Measurements from ENCODE around the gene DLX6. TPM values are rescaled to one million over a fixed set of nuclear protein-coding genes. Genes with fewer than 3 reads are reported as not detected.

DLX6 gene
- total and polyA plus RNA-seq, 2 of the 8 experiments (the other 6 are each of a cell fraction or from before 2014, with no cell fraction given), result not detected

GRCh38 chr7:96985992-96986391 lies 19.4 kb upstream of the DLX6 start:
- FAIRE-seq (no peak), DNase-seq (ENCODE audit: low read depth in 1 of 2, low spot score in 2 of 2) (no peak)
- WGBS, 2 experiments (ENCODE audit: extremely low coverage in 1 of 2, insufficient coverage in 1 of 2, insufficient read length in 1 of 2, insufficient replicate concordance in 2 of 2, low coverage in 1 of 2, low lambda C conversion rate in 2 of 2, missing lambda C conversion rate in 1 of 2), result 52% methylated on average over 1 of the region's 1 CpG; no CpG with 5 or more reads in 1 of the 2 experiments
- CTCF ChIA-PET (ENCODE audit: partially characterized antibody), result interaction anchor here (1.2 to 6.0 kb wide), 3 partner anchors 22 to 256 kb away, joined by 3 to 32 read pairs (median 4); no protein-coding TSS in a partner anchor
- H4K91ac ChIP-seq (replicated peaks; ENCODE audit: insufficient read length, low read length), result no peak overlapping the region
- no peak overlapping the region for H3K18ac ChIP-seq (ENCODE audit: extremely low read depth, low read length)
- H2BK120ac ChIP-seq (replicated peaks; ENCODE audit: low read depth, low read length), result no peak overlapping the region
- H3K27ac ChIP-seq (ENCODE audit: low read depth, low read length), result no peak overlapping the region
- no peak overlapping the region for H3K14ac ChIP-seq (ENCODE audit: insufficient read length)
- H2AK5ac ChIP-seq (ENCODE audit: low read depth, low read length), result no peak overlapping the region
- H2BK20ac ChIP-seq (ENCODE audit: low read length), result no peak overlapping the region
- H3K79me2 ChIP-seq (ENCODE audit: control insufficient read depth in 1 of 2, insufficient read depth in 2 of 2, low read length in 2 of 2), result no peaks in the 10 kb centered on the region
- H3K4me1 ChIP-seq (replicated peaks in 1 of 4; ENCODE audit: control insufficient read depth in 3 of 4, insufficient read depth in 4 of 4, low read length in 3 of 4), result peaks cover 6 to 11% (median 9%) of the 10 kb centered on the region in 4 experiments; a peak in 6 of 7 replicates
- H4K5ac ChIP-seq (ENCODE audit: insufficient read length, low read depth, low read length), result no peak overlapping the region
- no peak overlapping the region for H2BK15ac ChIP-seq (ENCODE audit: low read length)
- peaks cover 24 to 46% (median 38%) of the 10 kb centered on the region in 4 experiments for H3K27me3 ChIP-seq (replicated peaks in 1 of 4; ENCODE audit: control insufficient read depth in 3 of 4, extremely low read depth in 1 of 4, insufficient read depth in 3 of 4, low read length in 3 of 4)
- no peak overlapping the region for H3K23ac ChIP-seq (ENCODE audit: insufficient read length)
- peaks cover 2% of the 10 kb centered on the region; the same call in 1 of the 2 replicates for H3K23me2 ChIP-seq (ENCODE audit: low read depth, low read length)
- no peak overlapping the region for H3K9ac ChIP-seq (replicated peaks in 1 of 4; ENCODE audit: extremely low read depth in 1 of 4, low read depth in 3 of 4, low read length in 3 of 4)
- POLR2A ChIA-PET (ENCODE audit: partially characterized antibody), result no interaction called here
- H2BK5ac ChIP-seq (ENCODE audit: low read depth, low read length), result no peak overlapping the region
- H3K79me1 ChIP-seq (ENCODE audit: low read depth, low read length), result no peaks in the 10 kb centered on the region
- H3K4ac ChIP-seq (replicated peaks; ENCODE audit: insufficient read length, low read depth, low read length), result no peak overlapping the region
- H3K4me3 ChIP-seq (ENCODE audit: extremely low read depth in 1 of 4, insufficient read depth in 2 of 4, low read depth in 3 of 4, low read length in 4 of 4), result no peak overlapping the region
- no peak overlapping the region for H3K4me2 ChIP-seq (ENCODE audit: insufficient read depth in 1 of 2, low read depth in 2 of 2, low read length in 2 of 2)
- no peak overlapping the region for H3K56ac ChIP-seq (replicated peaks; ENCODE audit: insufficient read length, low read depth, low read length)
- no peak overlapping the region for H4K8ac ChIP-seq (ENCODE audit: extremely low read depth, insufficient read depth, low read length)
- H4K20me1 ChIP-seq (replicated peaks in 1 of 2; ENCODE audit: control insufficient read depth in 1 of 2, insufficient read depth in 2 of 2, low read length in 2 of 2), result peaks cover 0 to 3% of the 10 kb centered on the region in 2 experiments
- H2BK12ac ChIP-seq (ENCODE audit: low read depth, low read length), result no peak overlapping the region
- no peaks in the 10 kb centered on the region for H3K9me3 ChIP-seq (ENCODE audit: insufficient read depth in 2 of 2, low read depth in 1 of 2, low read length in 1 of 2)
- no peaks in the 10 kb centered on the region for H3K36me3 ChIP-seq (ENCODE audit: control insufficient read depth in 2 of 4, insufficient read depth in 4 of 4, low read length in 3 of 4)
- H2AFZ ChIP-seq (ENCODE audit: low read length), result no peak overlapping the region
- no peak for TF ChIP-seq GTF2F1 (IDR thresholded peaks at IDR 0.05; ENCODE audit: borderline replicate concordance, low read depth, low read length)
- no peak for TF ChIP-seq KDM4A (IDR thresholded peaks at IDR 0.05; ENCODE audit: low read depth, low read length, severe bottlenecking)
- no peak for TF ChIP-seq TAF7 (optimal IDR thresholded peaks at IDR 0.05; ENCODE audit: borderline replicate concordance, low read depth, low read length)
- TF ChIP-seq POLR2A (IDR thresholded peaks at IDR 0.05; ENCODE audit: control extremely low read depth in 1 of 2, low read depth in 2 of 2, low read length in 2 of 2), result no peak
- no peak for TF ChIP-seq EGR1 (IDR thresholded peaks at IDR 0.05; ENCODE audit: borderline replicate concordance, low read depth, low read length)
- no peak for TF ChIP-seq BRCA1 (IDR thresholded peaks at IDR 0.05; ENCODE audit: low read depth, low read length)
- no peak for TF ChIP-seq E2F6 (IDR thresholded peaks at IDR 0.05)
- no peak for TF ChIP-seq USF2 (IDR thresholded peaks at IDR 0.05; ENCODE audit: low read length)
- TF ChIP-seq RXRA (IDR thresholded peaks at IDR 0.05; ENCODE audit: insufficient read depth, low read depth, low read length), result no peak
- TF ChIP-seq POLR2AphosphoS5 (IDR thresholded peaks at IDR 0.05; ENCODE audit: low read depth, low read length), result no peak
- TF ChIP-seq KDM1A (IDR thresholded peaks at IDR 0.05; ENCODE audit: borderline replicate concordance, low read length), result no peak
- no peak for TF ChIP-seq TAF1 (IDR thresholded peaks at IDR 0.05; ENCODE audit: low read depth, low read length)
- TF ChIP-seq CTBP2 (IDR thresholded peaks at IDR 0.05; ENCODE audit: borderline replicate concordance, insufficient read depth, insufficient read length, low read length), result no peak
